Kidney (tissue), 2 donors: ENCODE data around the gene NOTCH2NLA. TPM values are rescaled to one million over a fixed set of nuclear protein-coding genes. Genes with fewer than 3 reads are reported as not detected.

Source experiments
- polyA plus RNA-seq: library from polyadenylated mRNA; stranded (reverse); fragments of 350-450 nt; fragmentation: Illumina TruSeq; extraction: RNeasy Lipid Tissue Mini Kit (QIAGEN cat#74804); gene quantifications from one replicate; pipeline ENCODE4 v1.2.3, GENCODE V29; 2014; ENCODE audit warnings: low read depth, low replicate concordance; ENCODE audit not compliant: insufficient read depth
- total RNA-seq: library from RNA; stranded (reverse); fragmentation: NEBNext Ultra II Directional; extraction: Animal tissue kit (Norgen Biotek cat#: 25700); gene quantifications from one replicate; pipeline ENCODE4 v1.2.1, GENCODE V29; 2021
- donor health status: DM: yes; HTN: yes; CAD: no.

The NOTCH2NLA gene
- total and polyA plus RNA-seq, 2 donors from 2014 or later, result 12.7 to 50.1 TPM

Other genes starting within 250 kb of the NOTCH2NLA start
- gene TXNIP, start 232.4 kb downstream of the NOTCH2NLA start, total RNA-seq, result 1,197 TPM
- 356 TPM for gene TXNIP, start 232.4 kb downstream of the NOTCH2NLA start, polyA plus RNA-seq
- not detected for gene HJV, start 207.3 kb downstream of the NOTCH2NLA start, total RNA-seq
- 1.3 TPM for gene HJV, start 207.3 kb downstream of the NOTCH2NLA start, polyA plus RNA-seq
- gene NBPF10, start 84.2 kb downstream of the NOTCH2NLA start, total RNA-seq, result 3.8 TPM
- gene NBPF10, start 84.2 kb downstream of the NOTCH2NLA start, polyA plus RNA-seq, result 0.22 TPM